MCF 10A (cell line): ENCODE results near the gene EHBP1. TPM values are rescaled to one million over a fixed set of nuclear protein-coding genes. Genes with fewer than 3 reads are reported as not detected.

ENCODE experiments used
- BruUV-seq: library from RNA; stranded (reverse); fragments of 400-500 nt; replicated peaks from 2 replicates; lab custom pipeline; 2021; lab: Mats Ljungman, UMichigan
- CTCF ChIA-PET: fragments of 300-600 bp; sonication (Branson Sonifier 250); formaldehyde crosslinking; extraction: SDS; loops from one replicate; lab custom pipeline; 2021; ENCODE audit warnings: antibody characterized with exemption, inconsistent platforms; lab: Yijun Ruan, JAX
- POLR2A ChIA-PET: fragments of 300-600, 350-650 bp; sonication (Branson Sonifier 250); formaldehyde crosslinking; extraction: SDS; loops from one replicate; lab custom pipeline; 2020; ENCODE audit warnings: antibody characterized with exemption, inconsistent platforms; lab: Yijun Ruan, JAX
- DNase-seq: peaks from one replicate; pipeline ENCODE4 v3.0.0-alpha.2; 2018; ENCODE audit not compliant: unreplicated experiment
- H3K27ac Mint-ChIP-seq: one replicate; pipeline ENCODE4 v1.8.0; 2022; ENCODE audit warnings: mild to moderate bottlenecking, low read depth, mixed read lengths; ENCODE audit not compliant: unreplicated experiment
- H3K27me3 Mint-ChIP-seq: one replicate; pipeline ENCODE4 v1.8.0; 2022; ENCODE audit warnings: mixed read lengths; ENCODE audit not compliant: insufficient read depth, unreplicated experiment
- H3K36me3 Mint-ChIP-seq: one replicate; pipeline ENCODE4 v1.8.0; 2022; ENCODE audit warnings: mild to moderate bottlenecking, moderate library complexity, mixed read lengths; ENCODE audit not compliant: insufficient read depth, unreplicated experiment
- H3K4me1 Mint-ChIP-seq: one replicate; pipeline ENCODE4 v1.8.0; 2022; ENCODE audit warnings: mixed read lengths; ENCODE audit not compliant: insufficient read depth, unreplicated experiment
- H3K4me3 Mint-ChIP-seq: one replicate; pipeline ENCODE4 v1.8.0; 2022; ENCODE audit warnings: mild to moderate bottlenecking, moderate library complexity, mixed read lengths; ENCODE audit not compliant: unreplicated experiment
- H3K9me3 Mint-ChIP-seq: one replicate; pipeline ENCODE4 v1.8.0; 2022; ENCODE audit warnings: mixed read lengths; ENCODE audit not compliant: unreplicated experiment
- CTCF ChIP-seq: fragments of 200-600 bp; IDR thresholded peaks from one replicate; pipeline ENCODE4 v1.8.0; 2022; ENCODE audit warnings: antibody characterized with exemption, mild to moderate bottlenecking; ENCODE audit not compliant: unreplicated experiment
- intact Hi-C: fragments of 100-400 bp; cut with micrococcal nuclease; formaldehyde crosslinking; loops from 2 replicates; pipeline ENCODE4 v1.14.1; 2022
- total RNA-seq: library from RNA; stranded (reverse); gene quantifications from 2 replicates; pipeline ENCODE4 v1.2.3, GENCODE V29; 2022

EHBP1 gene
- total RNA-seq, 1 experiment from 2014 or later = 81.2 TPM

- POLR2A ChIA-PET = no interaction called here
- intact Hi-C loops = no loop called here
- Mint-ChIP-seq H3K4me1 (no peaks in the 10 kb centered on the region), H3K4me3 (no peak overlapping the region), H3K36me3 (peaks cover 32% of the 10 kb centered on the region), H3K9me3 (peaks cover 7% of the 10 kb centered on the region), H3K27ac (no peak overlapping the region), H3K27me3 (no peaks in the 10 kb centered on the region)
- no peak for TF ChIP-seq CTCF
- DNase-seq = no peak
- CTCF ChIA-PET = interaction anchor here (0.6 kb wide), 1 partner anchor 26 kb away, joined by 3 read pairs; no protein-coding TSS in a partner anchor
- BruUV-seq = no TSS peak
Observed at GRCh38 chr2:62858231-62858832, 152.8 kb downstream of the EHBP1 start.

- H3K36me3 Mint-ChIP-seq = peaks cover 38% of the 10 kb centered on the region
- no peak overlapping the region for H3K27ac Mint-ChIP-seq
- POLR2A ChIA-PET = no interaction called here
- no peak overlapping the region for H3K4me3 Mint-ChIP-seq
- H3K4me1 Mint-ChIP-seq = no peaks in the 10 kb centered on the region
- intact Hi-C loops = no loop called here
- H3K9me3 Mint-ChIP-seq = peaks cover 6% of the 10 kb centered on the region
- DNase-seq = no peak
- no TSS peak for BruUV-seq
- H3K27me3 Mint-ChIP-seq = no peaks in the 10 kb centered on the region
- CTCF ChIA-PET = interaction anchor here (0.8 to 1.3 kb wide), 2 partner anchors 13 to 20 kb away, joined by 3 read pairs; no protein-coding TSS in a partner anchor
- no peak for TF ChIP-seq CTCF
Observed at GRCh38 chr2:62868947-62869346, 163.4 kb downstream of the EHBP1 start.

- peaks cover 6% of the 10 kb centered on the region for H3K9me3 Mint-ChIP-seq
- no peak for TF ChIP-seq CTCF
- H3K36me3 Mint-ChIP-seq = peaks cover 39% of the 10 kb centered on the region
- H3K27me3 Mint-ChIP-seq = no peaks in the 10 kb centered on the region
- ChIA-PET CTCF (interaction anchor here (0.8 kb wide), 1 partner anchor 71 kb away, joined by 4 read pairs; no protein-coding TSS in a partner anchor), POLR2A (interaction anchor here (0.6 to 1.4 kb wide), 2 partner anchors 10 to 42 kb away, joined by 3 to 5 read pairs; no protein-coding TSS in a partner anchor)
- no peak for DNase-seq
- H3K4me1 Mint-ChIP-seq = no peaks in the 10 kb centered on the region
- peak overlapping the region; percentile 54 for H3K27ac Mint-ChIP-seq
- intact Hi-C loops = no loop called here
- no TSS peak for BruUV-seq
- H3K4me3 Mint-ChIP-seq = no peak overlapping the region
Observed at GRCh38 chr2:62870966-62871365, 165.5 kb downstream of the EHBP1 start.

GRCh38 chr2:62871506-62871905 is 166.0 kb downstream of the EHBP1 start:
- H3K4me1 Mint-ChIP-seq = no peaks in the 10 kb centered on the region
- no peak for TF ChIP-seq CTCF
- no TSS peak for BruUV-seq
- CTCF ChIA-PET = interaction anchor here (0.8 kb wide), 1 partner anchor 72 kb away, joined by 4 read pairs; no protein-coding TSS in a partner anchor
- H3K36me3 Mint-ChIP-seq = peaks cover 39% of the 10 kb centered on the region
- H3K27me3 Mint-ChIP-seq = no peaks in the 10 kb centered on the region
- intact Hi-C loops = no loop called here
- peaks cover 6% of the 10 kb centered on the region for H3K9me3 Mint-ChIP-seq
- no peak overlapping the region for H3K4me3 Mint-ChIP-seq
- DNase-seq = peak; percentile 13
- POLR2A ChIA-PET = interaction anchor here (0.6 to 1.4 kb wide), 2 partner anchors 10 to 41 kb away, joined by 3 to 5 read pairs; no protein-coding TSS in a partner anchor
- H3K27ac Mint-ChIP-seq = peak overlapping the region; percentile 54
